SK-N-SH treated with all-trans-retinoic acid at 6 μM for 48 hours (cell line): ENCODE data around the gene CFL2.
"Not testable (repeated sequence)": the region's sequence is repeated elsewhere in the genome, so short reads cannot be mapped to it uniquely, and the experiment has no call there.

Experiments
- ATAC-seq: fragments of 200-7000 bp; cut with Tn5 transposase; 3 replicates; pipeline ENCODE4 v1.9.1; 2020; ENCODE audit warnings: mild to moderate bottlenecking, moderate library complexity
- CSDC2 ChIP-seq: fragments of 250-450 bp; sonication (Bioruptor Pico); IDR thresholded peaks from 2 replicates; pipeline ENCODE4 v1.5.0; 2020; ENCODE audit warnings: mild to moderate bottlenecking, moderate library complexity
- ESRRG ChIP-seq: fragments of 250-450 bp; sonication (Bioruptor Pico); IDR thresholded peaks from 2 replicates; pipeline ENCODE4 v1.6.1; 2021; ENCODE audit warnings: mild to moderate bottlenecking
- ISL1 ChIP-seq: fragments of 250-450 bp; sonication (Bioruptor Pico); IDR thresholded peaks from 2 replicates; pipeline ENCODE4 v2.1.2; 2022; ENCODE audit warnings: mild to moderate bottlenecking, moderate library complexity
- OSR1 ChIP-seq: fragments of 250-450 bp; sonication (Bioruptor Pico); IDR thresholded peaks from 2 replicates; pipeline ENCODE4 v1.8.0; 2022; ENCODE audit warnings: moderate library complexity, mild to moderate bottlenecking, inconsistent platforms
- PPARA ChIP-seq: fragments of 250-450 bp; sonication (Bioruptor Pico); IDR thresholded peaks from 2 replicates; pipeline ENCODE4 v1.5.0; 2020; ENCODE audit warnings: mild to moderate bottlenecking, borderline replicate concordance
- RARB ChIP-seq: fragments of 250-450 bp; sonication (Bioruptor Pico); IDR thresholded peaks from 2 replicates; pipeline ENCODE4 v1.8.0; 2021; ENCODE audit warnings: mild to moderate bottlenecking, moderate library complexity
- SNAI2 ChIP-seq: fragments of 250-450 bp; sonication (Bioruptor Pico); IDR thresholded peaks from 2 replicates; pipeline ENCODE4 v1.5.0; 2020; ENCODE audit warnings: mild to moderate bottlenecking, moderate library complexity
- TOX ChIP-seq: fragments of 250-450 bp; sonication (Bioruptor Pico); IDR thresholded peaks from 2 replicates; pipeline ENCODE4 v1.8.0; 2021; ENCODE audit warnings: mild to moderate bottlenecking, moderate library complexity, borderline replicate concordance
- ZC3H10 ChIP-seq: fragments of 250-450 bp; sonication (Bioruptor Pico); IDR thresholded peaks from 2 replicates; pipeline ENCODE4 v1.5.1; 2021; ENCODE audit warnings: mild to moderate bottlenecking, moderate library complexity
- ZFP3 ChIP-seq: fragments of 250-450 bp; sonication (Bioruptor Pico); IDR thresholded peaks from 2 replicates; pipeline ENCODE4 v1.5.0; 2020; ENCODE audit warnings: mild to moderate bottlenecking, moderate library complexity
- ZFP30 ChIP-seq: fragments of 450-650 bp; formaldehyde crosslinking; IDR thresholded peaks from 2 replicates; pipeline ENCODE4 v1.5.0; 2022; ENCODE audit warnings: mild to moderate bottlenecking, moderate library complexity
- ZNF565 ChIP-seq: fragments of 450-650 bp; formaldehyde crosslinking; conservative IDR thresholded peaks from 2 replicates; pipeline ENCODE4 v1.5.0; 2020; ENCODE audit warnings: low read depth, mild to moderate bottlenecking, moderate library complexity
- ZNF70 ChIP-seq: fragments of 450-650 bp; formaldehyde crosslinking; IDR thresholded peaks from 2 replicates; pipeline ENCODE4 v1.5.0; 2020; ENCODE audit warnings: mild to moderate bottlenecking, moderate library complexity
- ZNF8 ChIP-seq: fragments of 450-650 bp; formaldehyde crosslinking; IDR thresholded peaks from 2 replicates; pipeline ENCODE4 v1.5.0; 2020; ENCODE audit warnings: mild to moderate bottlenecking, moderate library complexity
- TF ChIP-seq, protein P1 (sequence below): fragments of 250-450 bp; sonication (Bioruptor Pico); IDR thresholded peaks from 2 replicates; pipeline ENCODE4 v1.5.1; 2020; ENCODE audit warnings: low read depth, mild to moderate bottlenecking, moderate library complexity
- TF ChIP-seq, protein P2 (sequence below): fragments of 250-450 bp; sonication (Bioruptor Pico); IDR thresholded peaks from 2 replicates; pipeline ENCODE4 v1.8.0; 2020; ENCODE audit warnings: mild to moderate bottlenecking, moderate library complexity, borderline replicate concordance
- TF ChIP-seq, protein P3 (sequence below): fragments of 250-450 bp; sonication (Bioruptor Pico); IDR thresholded peaks from 2 replicates; pipeline ENCODE4 v1.8.0; 2021; ENCODE audit warnings: low read depth, mild to moderate bottlenecking, moderate library complexity, borderline replicate concordance
- TF ChIP-seq, protein P4 (sequence below): fragments of 250-450 bp; sonication (Bioruptor Pico); IDR thresholded peaks from 2 replicates; pipeline ENCODE4 v1.5.0; 2020; ENCODE audit warnings: mild to moderate bottlenecking, moderate library complexity

The CFL2 gene

DNA sequence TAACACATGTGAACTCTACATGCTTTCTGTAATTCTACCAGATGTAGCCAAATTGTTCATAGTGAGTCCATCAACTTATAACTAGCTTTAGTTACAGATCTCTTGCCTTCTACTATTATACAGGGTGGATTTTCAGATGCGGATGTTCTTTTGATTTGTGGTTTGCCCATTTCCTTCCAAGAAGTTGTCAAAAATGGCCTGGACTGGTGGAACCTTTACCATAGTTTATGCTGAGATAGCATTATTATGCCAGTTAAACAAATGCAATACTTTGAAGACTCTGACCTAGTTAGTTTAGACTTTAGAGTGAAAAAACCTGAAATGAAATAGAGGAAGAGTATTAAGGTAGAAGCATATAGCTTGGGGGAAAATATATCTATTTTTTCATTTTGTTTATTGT lies 27.4 kb upstream of the CFL2 start (continued):
- TF ChIP-seq, protein P1, sequence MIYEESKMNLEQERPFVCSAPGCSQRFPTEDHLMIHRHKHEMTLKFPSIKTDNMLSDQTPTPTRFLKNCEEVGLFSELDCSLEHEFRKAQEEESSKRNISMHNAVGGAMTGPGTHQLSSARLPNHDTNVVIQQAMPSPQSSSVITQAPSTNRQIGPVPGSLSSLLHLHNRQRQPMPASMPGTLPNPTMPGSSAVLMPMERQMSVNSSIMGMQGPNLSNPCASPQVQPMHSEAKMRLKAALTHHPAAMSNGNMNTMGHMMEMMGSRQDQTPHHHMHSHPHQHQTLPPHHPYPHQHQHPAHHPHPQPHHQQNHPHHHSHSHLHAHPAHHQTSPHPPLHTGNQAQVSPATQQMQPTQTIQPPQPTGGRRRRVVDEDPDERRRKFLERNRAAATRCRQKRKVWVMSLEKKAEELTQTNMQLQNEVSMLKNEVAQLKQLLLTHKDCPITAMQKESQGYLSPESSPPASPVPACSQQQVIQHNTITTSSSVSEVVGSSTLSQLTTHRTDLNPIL (CRISPR knock-in tag), result no peak
- no peak for TF ChIP-seq RARB (CRISPR knock-in tag)
- no peak for TF ChIP-seq PPARA (CRISPR knock-in tag)
- no peak for TF ChIP-seq ZNF70 (CRISPR knock-in tag)
- no peak for TF ChIP-seq ZC3H10
- no peak for TF ChIP-seq ZNF565 (CRISPR knock-in tag)

DNA sequence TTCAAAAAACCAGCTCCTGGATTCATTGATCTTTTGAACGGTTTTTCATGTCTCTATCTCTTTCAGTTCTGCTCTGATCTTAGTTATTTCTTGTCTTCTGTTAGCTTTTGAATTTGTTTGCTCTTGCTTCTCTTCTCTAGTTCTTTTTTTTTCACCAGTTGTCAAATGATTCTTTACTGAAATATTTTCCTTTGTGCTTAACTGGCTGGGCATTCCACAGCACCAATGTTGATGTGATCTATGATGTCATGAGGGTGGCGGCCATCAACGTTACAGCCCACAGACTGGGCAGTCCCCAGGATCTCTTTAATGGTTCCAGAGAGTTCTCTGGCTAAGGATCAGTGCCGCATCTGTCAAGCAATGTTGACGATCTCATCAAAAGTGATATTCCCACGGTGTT lies 25.7 kb upstream of the CFL2 start:
- ATAC-seq, result not testable (repeated sequence)

DNA sequence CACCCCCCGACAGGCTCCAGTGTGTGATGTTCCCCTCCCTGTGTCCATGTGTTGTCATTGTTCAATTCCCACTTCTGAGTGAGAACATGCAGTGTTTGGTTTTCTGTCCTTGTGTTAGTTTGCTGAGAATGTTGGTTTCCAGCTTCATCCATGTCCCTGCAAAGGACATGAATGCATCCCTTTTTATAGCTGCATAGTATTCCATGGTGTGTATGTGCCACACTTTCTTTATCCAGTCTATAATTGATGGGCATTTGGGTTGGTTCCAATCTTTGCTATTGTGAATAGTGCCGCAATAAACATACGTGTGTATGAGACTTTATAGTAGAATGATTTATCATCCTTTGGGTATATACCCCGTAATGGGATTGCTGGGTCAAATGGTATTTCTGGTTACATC lies 22.7 kb upstream of the CFL2 start:
- not testable (repeated sequence) for ATAC-seq

DNA sequence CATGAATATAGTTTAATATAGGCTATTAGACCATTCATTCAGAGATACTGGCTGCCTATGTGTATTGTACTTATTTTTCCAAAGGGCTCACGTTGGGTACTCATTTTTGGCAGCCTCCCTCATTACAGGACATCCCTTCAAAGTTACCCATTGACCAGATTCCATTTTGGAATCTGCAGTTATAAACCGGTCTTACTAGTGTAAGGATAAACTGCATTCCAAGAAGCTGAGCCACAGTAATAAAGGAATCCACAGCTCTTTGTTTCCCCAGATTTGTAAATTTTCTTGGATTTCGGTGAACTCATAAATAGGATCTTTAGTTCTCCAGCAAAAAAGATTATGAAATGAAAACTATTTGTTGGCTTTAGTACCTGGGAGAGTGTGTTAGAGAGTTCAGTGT lies 18.9 kb upstream of the CFL2 start:
- ATAC-seq, result no peak; the same call in 2 of the 3 replicates
- no peak for TF ChIP-seq OSR1 (CRISPR knock-in tag)
- no peak for TF ChIP-seq ISL1

DNA sequence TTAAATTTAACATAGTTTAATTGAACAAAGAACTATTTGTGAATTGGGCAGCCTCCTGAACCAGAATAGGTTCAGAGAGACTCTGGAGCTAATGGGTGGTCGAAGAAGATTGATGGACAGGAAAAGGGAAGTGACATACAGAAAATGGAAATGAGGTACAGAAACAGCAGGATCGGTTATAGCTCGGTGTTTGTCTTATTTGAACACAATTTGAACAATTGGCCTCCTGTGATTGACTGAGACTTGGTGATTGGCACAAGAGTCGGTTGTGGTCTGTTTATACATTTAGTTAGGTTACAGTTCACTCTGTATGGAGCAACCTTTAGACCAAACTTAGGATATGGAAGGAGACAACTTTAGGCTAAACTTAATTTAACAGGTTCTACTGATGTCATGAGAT lies 18.4 kb upstream of the CFL2 start:
- no peak for ATAC-seq
- TF ChIP-seq, protein P2, sequence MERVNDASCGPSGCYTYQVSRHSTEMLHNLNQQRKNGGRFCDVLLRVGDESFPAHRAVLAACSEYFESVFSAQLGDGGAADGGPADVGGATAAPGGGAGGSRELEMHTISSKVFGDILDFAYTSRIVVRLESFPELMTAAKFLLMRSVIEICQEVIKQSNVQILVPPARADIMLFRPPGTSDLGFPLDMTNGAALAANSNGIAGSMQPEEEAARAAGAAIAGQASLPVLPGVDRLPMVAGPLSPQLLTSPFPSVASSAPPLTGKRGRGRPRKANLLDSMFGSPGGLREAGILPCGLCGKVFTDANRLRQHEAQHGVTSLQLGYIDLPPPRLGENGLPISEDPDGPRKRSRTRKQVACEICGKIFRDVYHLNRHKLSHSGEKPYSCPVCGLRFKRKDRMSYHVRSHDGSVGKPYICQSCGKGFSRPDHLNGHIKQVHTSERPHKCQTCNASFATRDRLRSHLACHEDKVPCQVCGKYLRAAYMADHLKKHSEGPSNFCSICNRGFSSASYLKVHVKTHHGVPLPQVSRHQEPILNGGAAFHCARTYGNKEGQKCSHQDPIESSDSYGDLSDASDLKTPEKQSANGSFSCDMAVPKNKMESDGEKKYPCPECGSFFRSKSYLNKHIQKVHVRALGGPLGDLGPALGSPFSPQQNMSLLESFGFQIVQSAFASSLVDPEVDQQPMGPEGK, result no peak
- TF ChIP-seq, protein P3, sequence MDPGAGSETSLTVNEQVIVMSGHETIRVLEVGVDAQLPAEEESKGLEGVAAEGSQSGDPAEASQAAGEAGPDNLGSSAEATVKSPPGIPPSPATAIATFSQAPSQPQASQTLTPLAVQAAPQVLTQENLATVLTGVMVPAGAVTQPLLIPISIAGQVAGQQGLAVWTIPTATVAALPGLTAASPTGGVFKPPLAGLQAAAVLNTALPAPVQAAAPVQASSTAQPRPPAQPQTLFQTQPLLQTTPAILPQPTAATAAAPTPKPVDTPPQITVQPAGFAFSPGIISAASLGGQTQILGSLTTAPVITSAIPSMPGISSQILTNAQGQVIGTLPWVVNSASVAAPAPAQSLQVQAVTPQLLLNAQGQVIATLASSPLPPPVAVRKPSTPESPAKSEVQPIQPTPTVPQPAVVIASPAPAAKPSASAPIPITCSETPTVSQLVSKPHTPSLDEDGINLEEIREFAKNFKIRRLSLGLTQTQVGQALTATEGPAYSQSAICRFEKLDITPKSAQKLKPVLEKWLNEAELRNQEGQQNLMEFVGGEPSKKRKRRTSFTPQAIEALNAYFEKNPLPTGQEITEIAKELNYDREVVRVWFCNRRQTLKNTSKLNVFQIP, result no peak

DNA sequence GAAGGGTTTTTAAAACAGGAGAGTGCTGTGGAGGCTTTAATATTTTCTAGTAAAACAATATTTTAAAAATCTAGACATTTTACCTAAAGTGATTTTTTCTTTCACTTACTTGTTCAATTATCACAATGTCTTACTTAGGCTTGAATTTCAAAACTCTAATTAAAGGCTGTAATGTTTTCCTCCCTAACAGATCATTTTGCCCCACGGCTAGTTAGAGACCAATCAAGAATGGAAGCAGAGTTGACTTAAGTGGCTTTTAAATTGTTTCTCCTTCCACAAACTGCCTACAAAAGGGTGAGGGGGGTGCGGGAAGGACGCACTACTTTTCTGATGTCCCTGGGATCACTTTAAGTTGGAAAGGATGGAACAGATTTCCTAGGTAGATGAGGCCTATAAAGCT lies 9.5 kb upstream of the CFL2 start:
- no peak for ATAC-seq
- TF ChIP-seq, protein P4, sequence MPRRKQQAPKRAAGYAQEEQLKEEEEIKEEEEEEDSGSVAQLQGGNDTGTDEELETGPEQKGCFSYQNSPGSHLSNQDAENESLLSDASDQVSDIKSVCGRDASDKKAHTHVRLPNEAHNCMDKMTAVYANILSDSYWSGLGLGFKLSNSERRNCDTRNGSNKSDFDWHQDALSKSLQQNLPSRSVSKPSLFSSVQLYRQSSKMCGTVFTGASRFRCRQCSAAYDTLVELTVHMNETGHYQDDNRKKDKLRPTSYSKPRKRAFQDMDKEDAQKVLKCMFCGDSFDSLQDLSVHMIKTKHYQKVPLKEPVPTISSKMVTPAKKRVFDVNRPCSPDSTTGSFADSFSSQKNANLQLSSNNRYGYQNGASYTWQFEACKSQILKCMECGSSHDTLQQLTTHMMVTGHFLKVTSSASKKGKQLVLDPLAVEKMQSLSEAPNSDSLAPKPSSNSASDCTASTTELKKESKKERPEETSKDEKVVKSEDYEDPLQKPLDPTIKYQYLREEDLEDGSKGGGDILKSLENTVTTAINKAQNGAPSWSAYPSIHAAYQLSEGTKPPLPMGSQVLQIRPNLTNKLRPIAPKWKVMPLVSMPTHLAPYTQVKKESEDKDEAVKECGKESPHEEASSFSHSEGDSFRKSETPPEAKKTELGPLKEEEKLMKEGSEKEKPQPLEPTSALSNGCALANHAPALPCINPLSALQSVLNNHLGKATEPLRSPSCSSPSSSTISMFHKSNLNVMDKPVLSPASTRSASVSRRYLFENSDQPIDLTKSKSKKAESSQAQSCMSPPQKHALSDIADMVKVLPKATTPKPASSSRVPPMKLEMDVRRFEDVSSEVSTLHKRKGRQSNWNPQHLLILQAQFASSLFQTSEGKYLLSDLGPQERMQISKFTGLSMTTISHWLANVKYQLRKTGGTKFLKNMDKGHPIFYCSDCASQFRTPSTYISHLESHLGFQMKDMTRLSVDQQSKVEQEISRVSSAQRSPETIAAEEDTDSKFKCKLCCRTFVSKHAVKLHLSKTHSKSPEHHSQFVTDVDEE (CRISPR knock-in tag), result no peak
- TF ChIP-seq ZNF8 (CRISPR knock-in tag) (no peak), SNAI2 (no peak), OSR1 (CRISPR knock-in tag) (no peak), CSDC2 (CRISPR knock-in tag) (no peak), TOX (CRISPR knock-in tag) (no peak), ZFP3 (CRISPR knock-in tag) (no peak), PPARA (CRISPR knock-in tag) (no peak), ZC3H10 (no peak), ESRRG (CRISPR knock-in tag) (no peak), ZFP30 (CRISPR knock-in tag) (no peak), RARB (CRISPR knock-in tag) (no peak)
- TF ChIP-seq, protein P2, result no peak
